ENCODE data around the gene KBTBD8. TPM values are rescaled to one million over a fixed set of nuclear protein-coding genes. Genes with fewer than 3 reads are reported as not detected.

KBTBD8 gene
- total and polyA plus RNA-seq, 2 donors from 2014 or later = 0.43 to 1.8 TPM

DNA sequence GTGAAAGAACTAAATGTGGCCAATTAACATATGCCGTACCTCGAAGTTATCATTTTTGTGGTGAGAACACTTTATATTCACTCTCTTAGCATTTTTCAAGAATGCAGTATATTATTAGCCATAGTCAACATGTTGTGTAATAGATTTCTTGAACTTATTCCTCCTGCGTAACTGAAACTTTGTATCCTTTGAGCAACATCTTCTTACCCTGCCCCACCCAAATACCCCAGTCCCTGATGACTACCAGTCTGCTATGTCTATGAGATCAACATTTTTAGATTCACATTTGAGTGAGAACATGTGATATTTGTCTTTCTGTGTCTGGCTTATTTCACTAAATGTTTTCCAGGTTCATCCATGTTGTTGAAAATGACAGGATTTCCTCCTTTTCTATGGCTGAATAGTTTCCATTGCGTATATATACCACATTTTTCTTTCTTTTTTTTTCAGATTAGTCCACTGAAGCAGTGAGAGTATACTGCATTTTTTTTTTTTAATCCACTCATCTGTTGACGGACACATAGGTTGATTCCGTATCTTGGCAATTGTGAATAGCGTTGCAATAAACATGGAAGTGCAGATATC lies 12.7 kb upstream of the KBTBD8 start:
- intact Hi-C loops (cut with DNase I) = no loop called here
- FAIRE-seq (no peak), DNase-seq (no peak)
- H3K9ac ChIP-seq (ENCODE audit: low read length in 3 of 3) = no peak overlapping the region
- H3K36me3 ChIP-seq (ENCODE audit: control insufficient read depth in 2 of 3, insufficient read depth in 3 of 3, low read length in 3 of 3) = no peaks in the 10 kb centered on the region
- no peak overlapping the region for H3K27ac ChIP-seq (ENCODE audit: low read depth in 2 of 2, low read length in 2 of 2)
- no peaks in the 10 kb centered on the region for H3K4me1 ChIP-seq (ENCODE audit: control insufficient read depth in 2 of 3, insufficient read depth in 2 of 3, low read depth in 1 of 3, low read length in 3 of 3)
- no peaks in the 10 kb centered on the region for H3K9me3 ChIP-seq (ENCODE audit: control insufficient read depth in 2 of 3, insufficient read depth in 1 of 3, low read length in 3 of 3)
- TF ChIP-seq, protein P1, sequence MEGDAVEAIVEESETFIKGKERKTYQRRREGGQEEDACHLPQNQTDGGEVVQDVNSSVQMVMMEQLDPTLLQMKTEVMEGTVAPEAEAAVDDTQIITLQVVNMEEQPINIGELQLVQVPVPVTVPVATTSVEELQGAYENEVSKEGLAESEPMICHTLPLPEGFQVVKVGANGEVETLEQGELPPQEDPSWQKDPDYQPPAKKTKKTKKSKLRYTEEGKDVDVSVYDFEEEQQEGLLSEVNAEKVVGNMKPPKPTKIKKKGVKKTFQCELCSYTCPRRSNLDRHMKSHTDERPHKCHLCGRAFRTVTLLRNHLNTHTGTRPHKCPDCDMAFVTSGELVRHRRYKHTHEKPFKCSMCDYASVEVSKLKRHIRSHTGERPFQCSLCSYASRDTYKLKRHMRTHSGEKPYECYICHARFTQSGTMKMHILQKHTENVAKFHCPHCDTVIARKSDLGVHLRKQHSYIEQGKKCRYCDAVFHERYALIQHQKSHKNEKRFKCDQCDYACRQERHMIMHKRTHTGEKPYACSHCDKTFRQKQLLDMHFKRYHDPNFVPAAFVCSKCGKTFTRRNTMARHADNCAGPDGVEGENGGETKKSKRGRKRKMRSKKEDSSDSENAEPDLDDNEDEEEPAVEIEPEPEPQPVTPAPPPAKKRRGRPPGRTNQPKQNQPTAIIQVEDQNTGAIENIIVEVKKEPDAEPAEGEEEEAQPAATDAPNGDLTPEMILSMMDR (IDR thresholded peaks at IDR 0.05; ENCODE audit: borderline replicate concordance, extremely low read depth, insufficient read depth) = no peak
- H3K4me3 ChIP-seq (ENCODE audit: low read length in 3 of 3) = no peak overlapping the region
- no peaks in the 10 kb centered on the region for H3K27me3 ChIP-seq (ENCODE audit: control insufficient read depth, insufficient read depth, low read length)

GRCh38 chr3:66986406-66986805 lies 11.7 kb upstream of the KBTBD8 start:
- no peak for FAIRE-seq
- TF ChIP-seq, protein P1 (IDR thresholded peaks at IDR 0.05; ENCODE audit: borderline replicate concordance, extremely low read depth, insufficient read depth) = no peak

DNA sequence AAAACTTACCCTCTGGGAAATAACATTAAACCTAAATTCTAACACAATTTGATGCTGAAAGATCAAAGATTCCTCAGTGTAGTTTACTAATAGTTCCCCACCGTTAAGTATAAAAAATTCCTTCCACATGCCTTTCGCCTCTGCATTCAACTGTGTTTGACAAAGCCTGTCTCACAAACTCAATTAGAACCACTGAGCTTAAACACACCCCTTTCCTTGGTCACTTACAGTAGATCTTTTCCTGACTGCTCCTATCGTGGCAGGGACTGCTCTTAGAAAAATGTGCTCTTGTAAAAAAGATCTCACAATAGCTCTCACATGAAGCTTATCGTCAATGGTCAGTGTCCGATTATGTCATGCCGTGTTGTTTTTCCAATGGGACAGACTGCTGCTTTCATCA lies 8.9 kb upstream of the KBTBD8 start:
- H3K9ac ChIP-seq (ENCODE audit: low read length in 3 of 3) = no peak overlapping the region
- no peaks in the 10 kb centered on the region for H3K9me3 ChIP-seq (ENCODE audit: control insufficient read depth in 2 of 3, insufficient read depth in 1 of 3, low read length in 3 of 3)
- no peak overlapping the region for H3K27ac ChIP-seq (ENCODE audit: low read depth in 2 of 2, low read length in 2 of 2)
- intact Hi-C loops (cut with DNase I) = no loop called here
- TF ChIP-seq, protein P1 (IDR thresholded peaks at IDR 0.05; ENCODE audit: borderline replicate concordance, extremely low read depth, insufficient read depth) = no peak
- DNase-seq (no peak), FAIRE-seq (no peak)
- H3K36me3 ChIP-seq (ENCODE audit: control insufficient read depth in 2 of 3, insufficient read depth in 3 of 3, low read length in 3 of 3) = no peaks in the 10 kb centered on the region
- H3K4me1 ChIP-seq (ENCODE audit: control insufficient read depth in 2 of 3, insufficient read depth in 2 of 3, low read depth in 1 of 3, low read length in 3 of 3) = no peaks in the 10 kb centered on the region
- no peaks in the 10 kb centered on the region for H3K27me3 ChIP-seq (ENCODE audit: control insufficient read depth, insufficient read depth, low read length)
- no peak overlapping the region for H3K4me3 ChIP-seq (ENCODE audit: low read length in 3 of 3)

More at GRCh38 chr3:66986406-66986805, 11.7 kb upstream of the KBTBD8 start:
- Histone ChIP-seq H3K4me1 (ENCODE audit: control insufficient read depth in 2 of 3, insufficient read depth in 2 of 3, low read depth in 1 of 3, low read length in 3 of 3) (no peaks in the 10 kb centered on the region), H3K4me3 (ENCODE audit: low read length in 3 of 3) (no peak overlapping the region), H3K9ac (ENCODE audit: low read length in 3 of 3) (no peak overlapping the region), H3K27ac (ENCODE audit: low read depth in 2 of 2, low read length in 2 of 2) (no peak overlapping the region), H3K36me3 (ENCODE audit: control insufficient read depth in 2 of 3, insufficient read depth in 3 of 3, low read length in 3 of 3) (no peaks in the 10 kb centered on the region), H3K9me3 (ENCODE audit: control insufficient read depth in 2 of 3, insufficient read depth in 1 of 3, low read length in 3 of 3) (no peaks in the 10 kb centered on the region), H3K27me3 (ENCODE audit: control insufficient read depth, insufficient read depth, low read length) (no peaks in the 10 kb centered on the region)
- intact Hi-C loops (cut with DNase I) = no loop called here
- no peak for DNase-seq
